B cell (primary cell): ENCODE measurements around the gene NKAIN2.

Source experiments
- CTCF ChIP-seq: fragments of 200-600 bp; IDR thresholded peaks from one replicate; pipeline ENCODE4 v1.8.0; 2022; ENCODE audit warnings: antibody characterized with exemption, mild to moderate bottlenecking
- EZH2 ChIP-seq: IDR thresholded peaks from 2 replicates; pipeline ENCODE4 v1.6.1; 2012; ENCODE audit warnings: borderline replicate concordance, low read depth, mild to moderate bottlenecking, moderate library complexity, low read length; ENCODE audit not compliant: insufficient read depth, poor library complexity, severe bottlenecking

GRCh38 chr6:124064317-124065113, 260.9 kb downstream of the NKAIN2 start:
- TF ChIP-seq CTCF (no peak), EZH2 (no peak)
